HG03060 (cell line): ENCODE data around the gene MFSD6.
"Not testable (repeated sequence)": the region's sequence is repeated elsewhere in the genome, so short reads cannot be mapped to it uniquely, and the experiment has no call there.

Experiments
- ATAC-seq: cut with Tn5 transposase; IDR thresholded peaks from one replicate; pipeline ENCODE4 v1.9.1; 2021; ENCODE audit warnings: low read depth, moderate number of reproducible peaks; ENCODE audit not compliant: unreplicated experiment

MFSD6 gene

GRCh38 chr2:190490502-190490901 lies 82.3 kb downstream of the MFSD6 start:
- no peak for ATAC-seq

DNA sequence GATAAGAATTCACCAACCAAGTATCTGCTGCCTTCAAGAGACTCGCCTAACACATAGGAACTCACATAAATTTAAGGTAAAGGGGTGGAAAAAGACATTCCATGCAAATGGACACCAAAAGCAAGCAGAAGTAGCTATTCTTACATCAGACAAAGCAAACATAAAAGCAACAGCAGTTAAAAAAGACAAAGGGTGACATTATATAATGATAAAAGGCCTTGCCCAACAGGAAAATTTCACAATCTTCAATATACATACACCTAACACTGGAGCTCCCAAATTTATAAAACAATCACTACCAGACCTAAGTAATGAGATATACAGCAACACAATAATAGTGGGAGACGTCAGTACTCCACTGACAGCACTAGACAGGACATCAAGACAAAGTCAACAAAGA lies 84.9 kb downstream of the MFSD6 start:
- ATAC-seq: no peak

DNA sequence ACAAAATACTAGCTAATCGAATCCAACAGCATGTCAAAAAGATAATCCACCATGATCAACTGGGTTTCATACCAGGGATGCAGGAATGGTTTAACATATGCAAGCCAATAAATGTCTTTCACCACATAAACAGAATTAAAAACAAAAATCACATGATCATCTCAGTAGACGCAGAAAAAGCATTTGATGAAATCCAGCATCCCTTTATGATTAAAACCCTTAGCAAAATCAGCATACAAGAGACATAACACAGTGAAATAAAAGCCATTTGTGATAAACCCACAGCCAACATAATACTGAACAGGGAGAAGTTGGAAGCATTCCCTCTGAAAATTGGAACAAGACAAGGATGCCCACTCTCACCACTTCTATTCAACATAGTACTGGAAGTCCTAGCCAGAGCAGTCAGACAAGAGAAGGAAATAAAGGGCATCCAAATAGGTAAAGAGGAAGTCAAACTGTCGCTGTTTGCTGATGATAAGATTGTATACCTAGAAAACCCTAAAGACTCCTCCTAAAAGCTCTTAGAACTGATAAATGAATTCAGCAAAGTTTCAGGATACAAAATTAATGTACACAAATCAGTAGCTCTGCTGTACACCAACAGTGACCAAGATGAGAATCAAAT lies 86.6 kb downstream of the MFSD6 start:
- not testable (repeated sequence) for ATAC-seq

DNA sequence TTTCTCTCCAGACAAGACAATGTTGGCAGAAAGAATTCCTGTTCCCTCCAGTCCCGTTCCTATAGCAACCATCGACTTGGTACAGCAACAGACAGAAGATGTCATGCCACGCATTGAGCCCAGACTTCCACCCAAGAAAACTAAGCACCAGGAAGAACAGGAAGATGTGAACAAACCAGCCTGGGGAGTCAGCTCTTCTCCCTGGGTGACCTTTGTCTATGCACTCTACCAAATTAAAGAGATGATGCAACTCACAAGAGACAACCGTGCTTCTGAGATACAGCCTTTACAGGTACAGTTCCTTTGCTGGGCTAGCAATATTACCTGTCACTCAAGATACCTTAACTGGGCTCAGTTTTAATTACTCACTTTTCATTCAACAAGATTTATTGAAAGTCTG lies 89.3 kb downstream of the MFSD6 start:
- no peak for ATAC-seq

DNA sequence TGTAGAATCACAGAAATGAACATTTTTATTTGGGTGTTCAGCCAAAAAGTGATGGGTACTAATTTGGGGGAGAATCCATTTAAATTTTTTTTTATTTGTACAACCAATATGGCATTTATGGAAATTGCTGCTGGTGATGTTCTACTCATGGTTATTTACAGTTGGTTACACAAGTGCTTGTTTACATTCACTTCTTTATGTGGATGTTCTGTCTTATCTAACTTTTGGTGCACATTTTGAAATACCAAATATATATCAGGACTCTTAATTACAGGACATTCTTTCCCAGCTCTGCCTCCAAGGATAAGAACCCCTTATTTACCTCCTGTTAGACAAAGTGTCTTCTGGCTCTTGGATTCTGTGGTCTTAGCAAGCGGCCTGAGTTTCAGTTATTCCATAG lies 91.1 kb downstream of the MFSD6 start:
- ATAC-seq: no peak

GRCh38 chr2:190500054-190500502 lies 91.9 kb downstream of the MFSD6 start:
- ATAC-seq: no peak

- no peak for ATAC-seq
These were observed 93.1 kb downstream of the MFSD6 start for GRCh38 chr2:190501231-190501630.

DNA sequence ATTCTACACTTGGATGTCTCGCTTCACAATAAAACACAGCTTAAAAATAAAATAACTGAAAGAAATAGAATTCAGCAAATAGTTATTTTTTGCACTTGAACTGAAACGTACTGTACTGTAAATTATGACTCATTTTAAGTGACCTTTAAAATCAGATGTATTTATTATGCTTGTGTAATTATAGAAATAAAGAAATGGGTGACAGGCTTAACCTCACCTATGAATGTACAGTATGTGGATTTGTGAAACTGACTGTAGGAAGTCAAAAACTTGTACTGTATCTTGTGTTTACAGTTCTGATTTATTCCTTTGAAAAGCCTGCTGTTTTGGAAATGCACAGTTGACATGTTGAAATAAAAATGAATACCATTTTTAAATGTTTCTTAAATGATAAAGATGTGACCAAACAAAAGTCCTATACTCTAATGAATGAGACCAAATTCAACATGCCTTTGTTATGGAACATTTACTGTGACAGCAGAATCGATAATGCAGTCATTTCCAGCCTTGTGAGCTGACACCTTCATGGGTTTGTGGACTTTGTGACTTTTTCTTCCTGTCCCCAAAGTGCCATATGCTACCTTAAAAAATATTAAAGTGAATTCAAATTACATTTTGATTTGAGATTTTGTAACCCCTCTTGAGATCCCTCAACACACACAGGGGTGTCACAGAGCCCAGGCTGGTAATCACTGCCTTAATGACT lies 93.7 kb downstream of the MFSD6 start:
- ATAC-seq: no peak

- ATAC-seq: no peak
These were observed 94.9 kb downstream of the MFSD6 start for GRCh38 chr2:190503088-190503487.

DNA sequence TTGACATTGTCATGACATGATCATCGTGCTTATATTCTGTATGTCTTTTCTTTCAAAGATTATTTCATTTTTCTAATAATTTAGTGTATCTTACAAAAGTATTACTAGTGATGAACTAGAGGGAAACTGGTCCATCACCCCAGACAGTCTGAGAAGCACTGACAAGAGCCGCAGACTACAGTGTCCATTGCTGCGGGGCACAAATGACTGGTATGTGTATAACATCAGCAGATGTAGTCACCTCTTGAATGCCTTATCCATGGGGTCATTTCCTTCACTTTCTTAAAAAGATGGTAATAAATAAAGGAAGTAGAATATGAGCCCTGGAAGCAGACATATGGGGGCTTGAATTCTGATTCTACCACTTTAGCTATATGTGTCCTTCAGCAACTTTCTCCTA lies 96.8 kb downstream of the MFSD6 start:
- no peak for ATAC-seq

- ATAC-seq: no peak
These were observed 97.5 kb downstream of the MFSD6 start for GRCh38 chr2:190505696-190506095.

GRCh38 chr2:190506666-190507065 lies 98.5 kb downstream of the MFSD6 start:
- ATAC-seq: no peak

DNA sequence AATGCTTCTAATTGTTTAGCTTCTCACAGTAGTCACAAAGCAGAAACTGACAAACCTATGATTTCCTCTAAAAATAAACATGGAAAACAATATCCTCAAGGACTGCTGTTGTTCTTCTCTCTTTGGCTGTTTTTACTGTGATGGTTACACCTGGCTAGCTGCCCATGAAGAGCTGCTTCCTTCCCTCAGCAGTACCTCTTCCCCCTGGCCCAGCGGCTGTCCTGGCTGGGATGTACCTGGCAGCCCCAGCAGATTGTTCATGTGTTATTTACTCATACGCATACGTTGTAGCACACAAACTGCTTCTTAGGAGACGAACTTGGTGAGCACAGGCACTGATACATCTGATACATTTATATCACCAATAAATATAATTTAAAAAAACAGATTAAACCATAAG lies 99.0 kb downstream of the MFSD6 start:
- no peak for ATAC-seq

GRCh38 chr2:190509895-190510294 lies 101.7 kb downstream of the MFSD6 start:
- ATAC-seq: not testable (repeated sequence)

- ATAC-seq: no peak
These were observed 102.9 kb downstream of the MFSD6 start for GRCh38 chr2:190511104-190511503.

DNA sequence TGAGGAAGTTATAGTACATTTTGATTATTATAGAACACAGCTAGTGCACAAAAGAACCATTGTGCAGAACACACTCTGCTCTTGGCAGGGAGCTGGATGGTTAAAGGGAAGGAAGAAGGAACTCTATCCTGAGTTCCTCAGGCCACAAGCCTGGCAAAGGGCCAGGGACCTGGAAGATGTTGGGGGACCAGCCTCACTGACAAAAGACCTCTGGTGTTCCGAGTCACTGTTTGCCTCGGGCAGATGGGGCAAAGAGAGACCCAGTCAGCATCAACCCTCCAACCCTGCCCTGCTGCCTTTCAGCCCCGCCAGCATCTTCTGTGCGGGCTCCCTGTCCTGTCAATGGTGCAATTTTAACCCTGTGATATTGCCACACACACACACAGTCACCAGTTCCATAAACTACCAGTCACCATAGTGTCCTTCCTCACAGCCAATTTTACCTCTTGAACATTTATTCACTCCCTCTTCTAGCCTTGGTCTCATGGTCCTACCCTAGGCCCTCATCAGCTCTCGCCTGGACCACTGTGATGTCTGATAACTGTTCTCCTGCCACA lies 104.5 kb downstream of the MFSD6 start:
- ATAC-seq: no peak

GRCh38 chr2:190513877-190514276 lies 105.7 kb downstream of the MFSD6 start:
- no peak for ATAC-seq

GRCh38 chr2:190514676-190515075 lies 106.5 kb downstream of the MFSD6 start:
- no peak for ATAC-seq

DNA sequence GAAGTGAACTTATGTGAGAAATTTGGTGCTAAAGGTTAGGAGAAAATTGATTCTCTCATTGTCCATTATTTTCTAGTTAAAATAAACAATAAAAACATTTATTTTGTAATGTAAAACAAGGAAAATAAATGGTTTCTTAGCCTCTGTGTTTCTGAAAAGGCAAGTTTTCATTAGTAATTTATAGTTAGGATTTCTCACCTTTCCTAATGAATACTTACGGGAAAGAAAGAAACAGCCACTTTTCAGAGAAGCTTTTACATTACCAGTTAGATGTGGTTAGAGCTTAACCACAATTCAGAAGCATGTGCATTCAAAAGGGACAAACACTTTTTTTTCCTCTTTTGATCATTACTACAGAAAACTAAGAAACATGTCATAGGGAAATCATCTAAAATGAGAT lies 107.5 kb downstream of the MFSD6 start:
- no peak for ATAC-seq

DNA sequence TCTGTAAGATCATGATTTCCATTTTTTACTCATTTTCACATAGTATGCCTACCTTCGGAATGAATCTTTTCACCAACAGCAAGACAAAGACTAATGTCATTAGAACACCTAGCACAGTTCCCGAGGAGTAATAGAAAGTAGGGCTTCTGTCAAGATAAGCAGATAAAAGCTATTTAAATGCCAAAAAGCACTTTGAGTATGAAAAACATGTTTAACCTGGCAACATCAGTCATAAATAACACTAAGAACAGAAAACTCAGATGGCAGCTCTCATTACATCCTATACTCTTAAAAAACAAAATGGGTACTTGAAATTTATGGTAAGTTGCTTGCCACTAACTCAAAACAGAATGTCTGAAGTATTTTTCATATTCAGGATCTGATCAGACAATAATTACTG lies 109.3 kb downstream of the MFSD6 start:
- ATAC-seq: no peak

DNA sequence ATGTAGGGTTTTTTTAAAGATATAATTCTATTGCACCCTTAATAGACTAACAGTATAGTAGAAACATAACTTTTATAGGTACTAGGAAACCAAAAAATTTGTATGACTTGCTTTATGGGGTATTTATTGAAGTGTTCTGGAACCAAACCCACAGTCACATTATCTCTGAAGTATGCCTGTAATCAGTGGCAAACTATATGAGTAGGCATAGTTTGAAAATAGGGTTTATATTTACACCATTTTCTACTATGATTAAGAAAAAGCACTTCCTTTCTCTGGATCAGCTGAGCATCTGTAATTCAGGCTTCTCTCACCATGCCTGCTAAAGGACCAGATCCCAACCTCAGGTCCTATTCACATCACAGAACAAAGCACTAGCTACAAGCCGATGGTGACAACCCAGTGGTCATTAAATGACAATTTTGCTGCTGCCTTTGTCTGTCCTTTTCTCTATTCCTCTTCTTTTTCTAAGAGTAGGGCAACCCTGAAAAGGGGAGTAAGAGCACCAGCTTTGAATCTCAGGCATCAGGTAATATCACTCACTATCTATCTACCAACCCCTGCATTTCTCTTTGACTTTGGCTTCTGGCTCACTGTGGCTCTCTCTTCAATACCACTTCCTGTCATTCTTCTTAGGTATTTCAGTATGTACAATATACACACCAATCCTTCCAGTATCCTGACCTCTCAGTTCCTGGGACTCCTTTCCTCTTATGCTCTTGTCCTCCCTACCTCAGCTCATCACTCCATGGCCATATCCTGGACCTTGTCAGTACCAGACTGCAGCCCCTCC lies 112.0 kb downstream of the MFSD6 start:
- no peak for ATAC-seq
